Activated T-helper 1 cell treated with Interleukin-2 at 50 U/mL for 16 hours (primary cell): ENCODE results near the gene REXO1.

Experiments
- DNase-seq: peaks from one replicate; pipeline ENCODE4 v3.0.0-alpha.2; 2020; ENCODE audit warnings: low read depth

REXO1 gene

DNA sequence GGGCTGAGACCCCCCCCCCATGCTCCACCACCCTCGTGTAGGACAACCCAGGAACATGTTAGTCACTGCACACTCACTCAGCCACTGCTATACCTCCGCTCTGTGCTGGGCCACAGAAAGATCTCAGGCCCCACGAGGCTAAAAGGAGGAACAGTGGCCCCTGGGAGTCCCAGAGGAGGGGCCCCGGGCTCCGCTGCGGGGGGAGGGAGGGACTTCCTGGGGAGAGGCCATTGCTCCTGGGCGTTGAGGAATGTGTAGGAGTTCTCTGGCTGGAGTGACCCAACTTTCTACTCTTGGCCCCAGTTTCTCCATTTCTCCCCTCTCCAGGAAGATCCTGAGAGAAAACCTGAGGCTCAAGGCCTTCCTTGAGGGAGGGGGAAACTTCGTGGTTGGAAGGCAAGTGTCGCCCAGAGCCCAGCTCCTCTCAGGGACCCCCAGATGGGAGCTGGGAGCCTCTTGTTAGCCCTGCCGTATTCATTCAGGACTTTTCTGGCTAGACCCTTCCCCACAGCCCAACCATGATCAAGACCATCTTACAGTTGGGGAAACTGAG, 81.4 kb downstream of the REXO1 start:
- no peak for DNase-seq

DNA sequence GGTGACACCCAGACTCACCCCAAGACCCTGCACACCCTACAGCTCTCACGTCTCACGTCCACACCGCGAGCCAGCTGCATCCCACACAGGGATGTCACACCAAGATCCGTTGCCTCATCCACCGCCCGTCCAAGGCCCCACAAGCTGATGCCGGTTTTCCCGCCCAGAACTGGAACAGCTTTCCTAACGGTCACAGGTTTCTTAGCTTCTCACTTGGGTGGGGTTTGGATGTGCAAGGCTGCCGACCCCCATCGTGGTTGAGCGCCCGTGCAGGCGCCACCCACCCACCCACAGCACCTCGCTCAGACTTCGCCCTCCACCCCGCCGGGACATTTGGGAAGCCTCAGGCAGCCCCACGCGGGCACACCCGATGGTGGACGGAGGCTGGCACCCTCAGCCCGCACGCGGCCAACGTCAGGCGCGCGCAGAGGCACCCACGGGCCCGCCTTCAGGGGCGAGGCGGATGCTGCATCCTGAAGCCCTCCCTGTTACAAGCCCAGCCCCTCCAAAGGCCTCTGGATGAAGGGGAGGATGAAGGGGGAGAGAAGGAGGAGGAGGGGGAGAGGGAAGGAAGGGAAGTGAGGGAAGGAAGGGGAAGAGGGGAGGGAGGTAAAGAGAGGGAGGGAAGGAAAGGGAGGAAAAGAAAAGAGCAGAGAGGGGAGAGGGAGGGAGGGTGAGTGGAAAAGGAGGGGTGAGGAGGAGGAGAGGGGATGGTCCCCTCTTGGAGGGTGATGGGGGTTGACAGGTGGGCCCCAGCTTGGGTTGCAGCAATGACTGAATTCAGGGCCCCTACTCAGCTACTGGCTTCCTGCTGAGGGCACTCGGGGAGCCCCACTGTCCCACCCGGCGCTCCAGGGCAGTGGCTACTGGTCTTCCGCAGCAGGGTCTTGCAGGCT, 82.1 kb downstream of the REXO1 start:
- DNase-seq: no peak
